HL-60 (cell line): ENCODE measurements around the gene RAD50.
"Not testable (repeated sequence)": the region's sequence is repeated elsewhere in the genome, so short reads cannot be mapped to it uniquely, and the experiment has no call there.

Experiments used
- DNase-seq, 2 experiments: peaks; one replicate each; pipeline ENCODE4 v3.0.0-alpha.2; 2010 to 2020; ENCODE audit warnings: low read depth in 1 of 2, low spot score in 1 of 2
- H3K27ac ChIP-seq: fragments of 250-450 bp; sonication (Bioruptor Pico); replicated peaks from 2 replicates; pipeline ENCODE4 v1.5.1; 2020; ENCODE audit warnings: mild to moderate bottlenecking, moderate library complexity
- H3K27me3 ChIP-seq: fragments of 250-450 bp; sonication (Bioruptor Pico); 2 replicates; pipeline ENCODE4 v1.5.1; 2021; ENCODE audit warnings: mild to moderate bottlenecking, moderate library complexity; ENCODE audit not compliant: insufficient read depth, poor library complexity, severe bottlenecking
- H3K4me3 ChIP-seq: replicated peaks from 2 replicates; pipeline ENCODE4 v1.5.1; 2011; ENCODE audit warnings: mild to moderate bottlenecking, control low read depth, low read length; ENCODE audit not compliant: insufficient read depth
- GABPA ChIP-seq: IDR thresholded peaks from 2 replicates; pipeline ENCODE4 v1.6.1; 2012; ENCODE audit warnings: low read depth
- POLR2AphosphoS5 ChIP-seq: IDR thresholded peaks from 2 replicates; pipeline ENCODE4 v1.6.1; 2012; ENCODE audit warnings: low read depth
- SPI1 ChIP-seq: IDR thresholded peaks from 2 replicates; pipeline ENCODE4 v1.6.1; 2012; ENCODE audit warnings: low read depth, mild to moderate bottlenecking, borderline replicate concordance
- long read RNA-seq: library from polyadenylated mRNA; unstranded; transcript quantifications from one replicate; pipeline ENCODE4 v2.0.0, GENCODE V29; 2020
- TF ChIP-seq, protein P1 (sequence below): IDR thresholded peaks from 2 replicates; pipeline ENCODE4 v1.6.1; 2012; ENCODE audit warnings: low read depth; ENCODE audit not compliant: insufficient replicate concordance
- TF ChIP-seq, protein P2 (sequence below): IDR thresholded peaks from one replicate; pipeline ENCODE4 v1.5.1; 2011; ENCODE audit warnings: low read length, control low read depth, inconsistent platforms; ENCODE audit not compliant: insufficient read depth

The RAD50 gene
- long read RNA-seq, partial matches to known transcripts: 108 of 115 reads
- long read RNA-seq, other reads (novel, unspliced or antisense): 7 of 115 reads

DNA sequence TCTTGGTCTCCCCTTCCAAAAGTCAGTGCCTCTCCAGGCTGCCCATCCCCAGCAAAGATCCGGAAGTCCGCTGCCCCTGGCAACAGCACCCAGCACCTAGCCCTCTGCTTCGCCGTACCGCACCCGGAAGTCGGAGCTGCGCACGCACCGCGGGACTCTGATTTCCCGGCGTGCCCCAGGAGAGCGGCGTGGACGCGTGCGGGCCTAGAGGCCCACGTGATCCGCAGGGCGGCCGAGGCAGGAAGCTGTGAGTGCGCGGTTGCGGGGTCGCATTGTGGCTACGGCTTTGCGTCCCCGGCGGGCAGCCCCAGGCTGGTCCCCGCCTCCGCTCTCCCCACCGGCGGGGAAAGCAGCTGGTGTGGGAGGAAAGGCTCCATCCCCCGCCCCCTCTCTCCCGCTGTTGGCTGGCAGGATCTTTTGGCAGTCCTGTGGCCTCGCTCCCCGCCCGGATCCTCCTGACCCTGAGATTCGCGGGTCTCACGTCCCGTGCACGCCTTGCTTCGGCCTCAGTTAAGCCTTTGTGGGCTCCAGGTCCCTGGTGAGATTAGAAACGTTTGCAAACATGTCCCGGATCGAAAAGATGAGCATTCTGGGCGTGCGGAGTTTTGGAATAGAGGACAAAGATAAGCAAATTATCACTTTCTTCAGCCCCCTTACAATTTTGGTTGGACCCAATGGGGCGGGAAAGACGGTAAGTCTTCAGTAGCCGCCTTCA is at the start of gene RAD50:
Gene RAD50 (plus strand): TSS at position 215 of the 715 bp plus-strand sequence. CDS start 348 bp downstream, at position 563.
- H3K4me3 ChIP-seq: peak within 1 kb of the TSS; percentile 60
- no peaks in the 10 kb centered on the region for H3K27me3 ChIP-seq
- DNase-seq: peak; percentile 87 to 93
- peak; percentile 86 for TF ChIP-seq POLR2AphosphoS5
- no peak for TF ChIP-seq SPI1
- H3K27ac ChIP-seq: peak within 1 kb of the TSS; percentile 90

DNA sequence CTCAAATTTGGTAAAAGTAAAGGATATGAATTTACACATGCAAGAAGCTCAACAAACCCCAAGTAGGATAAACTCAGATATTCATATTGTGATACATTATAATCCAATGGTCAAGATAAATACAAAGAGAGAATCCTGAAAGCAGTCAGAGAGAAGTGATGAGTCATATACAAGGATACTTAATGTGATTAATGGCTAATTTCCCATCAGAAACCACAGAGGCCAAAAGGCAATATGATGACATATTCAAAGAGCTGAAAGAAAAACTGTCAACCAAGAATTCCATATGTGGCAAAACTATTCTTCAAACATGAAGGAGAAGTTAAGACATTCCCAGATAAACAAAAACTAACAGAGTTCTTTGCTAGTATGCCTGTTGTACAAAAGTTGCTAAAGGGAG is 46.7 kb upstream of the RAD50 start:
- no peaks in the 10 kb centered on the region for H3K27me3 ChIP-seq
- DNase-seq: no peak
- H3K4me3 ChIP-seq: no peak overlapping the region
- TF ChIP-seq POLR2AphosphoS5: no peak
- no peak for TF ChIP-seq SPI1
- TF ChIP-seq, protein P1, sequence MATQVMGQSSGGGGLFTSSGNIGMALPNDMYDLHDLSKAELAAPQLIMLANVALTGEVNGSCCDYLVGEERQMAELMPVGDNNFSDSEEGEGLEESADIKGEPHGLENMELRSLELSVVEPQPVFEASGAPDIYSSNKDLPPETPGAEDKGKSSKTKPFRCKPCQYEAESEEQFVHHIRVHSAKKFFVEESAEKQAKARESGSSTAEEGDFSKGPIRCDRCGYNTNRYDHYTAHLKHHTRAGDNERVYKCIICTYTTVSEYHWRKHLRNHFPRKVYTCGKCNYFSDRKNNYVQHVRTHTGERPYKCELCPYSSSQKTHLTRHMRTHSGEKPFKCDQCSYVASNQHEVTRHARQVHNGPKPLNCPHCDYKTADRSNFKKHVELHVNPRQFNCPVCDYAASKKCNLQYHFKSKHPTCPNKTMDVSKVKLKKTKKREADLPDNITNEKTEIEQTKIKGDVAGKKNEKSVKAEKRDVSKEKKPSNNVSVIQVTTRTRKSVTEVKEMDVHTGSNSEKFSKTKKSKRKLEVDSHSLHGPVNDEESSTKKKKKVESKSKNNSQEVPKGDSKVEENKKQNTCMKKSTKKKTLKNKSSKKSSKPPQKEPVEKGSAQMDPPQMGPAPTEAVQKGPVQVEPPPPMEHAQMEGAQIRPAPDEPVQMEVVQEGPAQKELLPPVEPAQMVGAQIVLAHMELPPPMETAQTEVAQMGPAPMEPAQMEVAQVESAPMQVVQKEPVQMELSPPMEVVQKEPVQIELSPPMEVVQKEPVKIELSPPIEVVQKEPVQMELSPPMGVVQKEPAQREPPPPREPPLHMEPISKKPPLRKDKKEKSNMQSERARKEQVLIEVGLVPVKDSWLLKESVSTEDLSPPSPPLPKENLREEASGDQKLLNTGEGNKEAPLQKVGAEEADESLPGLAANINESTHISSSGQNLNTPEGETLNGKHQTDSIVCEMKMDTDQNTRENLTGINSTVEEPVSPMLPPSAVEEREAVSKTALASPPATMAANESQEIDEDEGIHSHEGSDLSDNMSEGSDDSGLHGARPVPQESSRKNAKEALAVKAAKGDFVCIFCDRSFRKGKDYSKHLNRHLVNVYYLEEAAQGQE: no peak
- TF ChIP-seq, protein P2, sequence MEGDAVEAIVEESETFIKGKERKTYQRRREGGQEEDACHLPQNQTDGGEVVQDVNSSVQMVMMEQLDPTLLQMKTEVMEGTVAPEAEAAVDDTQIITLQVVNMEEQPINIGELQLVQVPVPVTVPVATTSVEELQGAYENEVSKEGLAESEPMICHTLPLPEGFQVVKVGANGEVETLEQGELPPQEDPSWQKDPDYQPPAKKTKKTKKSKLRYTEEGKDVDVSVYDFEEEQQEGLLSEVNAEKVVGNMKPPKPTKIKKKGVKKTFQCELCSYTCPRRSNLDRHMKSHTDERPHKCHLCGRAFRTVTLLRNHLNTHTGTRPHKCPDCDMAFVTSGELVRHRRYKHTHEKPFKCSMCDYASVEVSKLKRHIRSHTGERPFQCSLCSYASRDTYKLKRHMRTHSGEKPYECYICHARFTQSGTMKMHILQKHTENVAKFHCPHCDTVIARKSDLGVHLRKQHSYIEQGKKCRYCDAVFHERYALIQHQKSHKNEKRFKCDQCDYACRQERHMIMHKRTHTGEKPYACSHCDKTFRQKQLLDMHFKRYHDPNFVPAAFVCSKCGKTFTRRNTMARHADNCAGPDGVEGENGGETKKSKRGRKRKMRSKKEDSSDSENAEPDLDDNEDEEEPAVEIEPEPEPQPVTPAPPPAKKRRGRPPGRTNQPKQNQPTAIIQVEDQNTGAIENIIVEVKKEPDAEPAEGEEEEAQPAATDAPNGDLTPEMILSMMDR: no peak
- no peak for TF ChIP-seq GABPA
- no peak overlapping the region for H3K27ac ChIP-seq

DNA sequence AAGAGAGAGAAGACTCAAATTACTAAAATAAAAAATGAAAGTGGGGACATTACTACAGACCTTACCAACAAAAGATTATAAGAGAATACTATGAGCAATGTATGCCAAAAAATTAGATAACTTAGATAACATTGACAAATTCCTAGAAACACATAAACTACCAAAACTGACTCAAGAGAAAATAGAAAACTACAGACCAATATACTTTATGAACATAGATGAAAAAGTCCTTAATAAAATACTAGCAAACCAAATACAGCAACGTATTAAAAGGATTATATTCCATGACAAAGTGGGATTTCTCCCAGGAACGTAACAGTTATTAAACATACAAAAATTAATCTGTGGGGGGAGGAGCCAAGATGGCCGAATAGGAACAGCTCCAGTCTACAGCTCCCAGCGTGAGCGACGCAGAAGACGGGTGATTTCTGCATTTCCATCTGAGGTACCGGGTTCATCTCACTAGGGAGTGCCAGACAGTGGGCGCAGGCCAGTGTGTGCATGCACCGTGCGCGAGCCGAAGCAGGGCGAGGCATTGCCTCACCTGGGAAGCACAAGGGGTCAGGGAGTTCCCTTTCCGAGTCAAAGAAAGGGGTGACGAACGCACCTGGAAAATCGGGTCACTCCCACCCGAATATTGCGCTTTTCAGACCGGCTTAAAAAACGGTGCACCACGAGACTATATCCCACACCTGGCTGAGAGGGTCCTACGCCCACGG is 43.0 kb upstream of the RAD50 start:
- DNase-seq, H3K27ac ChIP-seq, H3K27me3 ChIP-seq, H3K4me3 ChIP-seq: not testable (repeated sequence)

DNA sequence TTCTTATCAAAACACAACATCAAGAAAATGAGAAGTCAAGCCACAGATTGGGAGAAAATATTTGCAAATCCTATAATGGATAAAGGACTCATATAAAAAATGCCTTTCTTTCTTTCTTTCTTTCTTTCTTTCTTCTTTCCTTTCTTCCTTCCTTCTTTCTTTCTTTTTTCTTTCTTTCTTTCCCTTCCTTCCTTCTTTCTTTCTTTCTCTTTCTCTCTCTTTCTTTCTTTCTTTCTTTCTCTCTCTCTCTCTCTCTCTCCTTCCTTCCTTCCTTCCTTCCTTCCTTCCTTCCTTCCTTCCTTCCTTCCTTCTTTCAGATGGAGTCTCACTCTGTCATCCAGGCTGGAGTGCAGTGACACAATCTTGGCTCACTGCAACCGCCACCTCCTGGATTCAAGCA is 34.7 kb upstream of the RAD50 start:
- not testable (repeated sequence) for DNase-seq, H3K27me3 ChIP-seq, H3K4me3 ChIP-seq, H3K27ac ChIP-seq

DNA sequence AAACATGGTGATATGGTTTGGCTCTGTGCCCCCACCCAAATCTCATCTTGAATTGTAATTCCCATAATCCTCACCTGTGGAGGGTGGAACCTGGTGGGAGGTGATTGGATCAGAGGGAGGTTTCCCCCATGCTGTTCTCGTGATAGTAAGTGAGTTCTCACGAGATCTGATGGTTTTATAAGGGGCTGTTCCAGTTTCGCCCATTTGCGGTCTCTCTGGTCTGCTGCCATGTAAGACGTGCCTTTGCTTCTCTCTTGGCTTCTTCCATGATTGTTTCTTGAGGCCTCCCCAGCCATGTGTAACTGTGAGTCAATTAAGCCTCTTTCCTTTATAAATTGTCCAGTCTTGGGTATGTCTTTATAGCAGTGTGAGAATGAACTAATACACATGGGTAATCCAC is 31.9 kb upstream of the RAD50 start:
- not testable (repeated sequence) for H3K4me3 ChIP-seq, DNase-seq

DNA sequence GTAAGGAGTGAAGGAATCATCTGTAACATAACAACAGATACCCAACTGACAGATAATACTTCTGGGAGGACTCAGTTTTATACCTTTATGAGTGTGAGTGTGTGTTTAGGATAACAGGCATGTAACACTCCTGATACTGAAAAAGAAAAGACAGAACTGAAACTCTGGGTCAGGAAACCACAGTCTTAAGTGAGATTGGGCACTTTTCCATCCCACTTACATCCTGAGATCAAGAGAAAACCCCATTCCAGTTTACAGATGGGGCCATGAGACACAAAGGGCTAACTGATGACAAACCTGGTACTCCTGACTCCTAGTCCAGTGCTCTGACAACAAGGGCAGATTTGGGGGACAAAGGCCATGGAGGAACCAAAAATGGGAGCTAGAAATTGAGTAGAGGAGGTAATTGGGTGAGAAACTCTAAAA is 31.5 kb upstream of the RAD50 start:
- TF ChIP-seq GABPA: no peak
- no peak for TF ChIP-seq POLR2AphosphoS5
- TF ChIP-seq, protein P1: no peak
- TF ChIP-seq SPI1: no peak
- TF ChIP-seq, protein P2: no peak
- no peak overlapping the region for H3K4me3 ChIP-seq
- H3K27ac ChIP-seq: no peak overlapping the region
- H3K27me3 ChIP-seq: no peaks in the 10 kb centered on the region
- no peak for DNase-seq

More for the DNA sequence above, 31.9 kb upstream of the RAD50 start:
- H3K27me3 ChIP-seq, H3K27ac ChIP-seq: not testable (repeated sequence)
